Pancreas (tissue), 10 donors: ENCODE results near the gene DPM3. TPM values are rescaled to one million over a fixed set of nuclear protein-coding genes. Genes with fewer than 3 reads are reported as not detected.

Experiments
- ATAC-seq, 4 donors: fragments of 200-7000 bp; cut with Tn5 transposase; one replicate each; pipeline versions ENCODE4 v1.8.0 to v1.9.1; 2020; ENCODE audit warnings: mild to moderate bottlenecking in 4 of 4, moderate library complexity in 4 of 4
- DNase-seq, 6 donors: peaks; one replicate each; pipeline ENCODE4 v3.0.0-alpha.2; 2020
- FAIRE-seq: peaks from 2 replicates; lab custom pipeline; 2012; peaks lifted over from hg19 to GRCh38; lab: Jason Lieb, UNC
- H3K27ac ChIP-seq, 4 donors: fragments of 200-600 bp; sonication (generic); 1 replicate in 3 of 4; 2 replicates in 1 of 4; pipeline versions ENCODE4 v1.5.0 to v1.8.0; 2020
- H3K27me3 ChIP-seq, 4 donors: fragments of 200-600 bp; one replicate each; pipeline ENCODE4 v1.8.0; 2021
- H3K36me3 ChIP-seq, 3 donors: fragments of 200-600 bp; sonication (generic) in 1 of 3; one replicate each; pipeline versions ENCODE4 v1.5.0 to v1.8.0; 2020 to 2021
- H3K4me1 ChIP-seq, 3 donors: fragments of 200-600 bp; one replicate each; pipeline ENCODE4 v1.8.0; 2021
- H3K4me3 ChIP-seq, 4 donors: fragments of 200-600 bp; sonication (generic) in 2 of 4; one replicate each; pipeline versions ENCODE4 v1.5.0 to v1.8.0; 2020 to 2021
- H3K9me3 ChIP-seq, 4 donors: fragments of 200-600 bp; one replicate each; pipeline ENCODE4 v1.8.0; 2021
- WGBS, 2 donors: extraction: QIAGEN DNeasy Blood & Tissue Kit; methylation state at CpG; one replicate each; pipeline ENCODE4 v1.1.7; 2013; 5-methylcytosine and 5-hydroxymethylcytosine counted together
- intact Hi-C, 3 donors: fragments of 100-400 bp; cut with DNase I; formaldehyde crosslinking; loops; one replicate each; pipeline versions ENCODE4 v1.11.1 to v1.14.2; 2022
- polyA plus RNA-seq, 2 donors: library from polyadenylated mRNA; stranded (reverse); fragments of 200-250 nt; gene quantifications; one replicate each; pipeline ENCODE4 v1.2.3, GENCODE V29; 2013
- total RNA-seq, 6 donors: library from RNA; stranded (reverse); fragmentation: NEBNext Ultra II Directional in 4 of 6; extraction: Animal tissue kit (Norgen Biotek cat#: 25700) in 4 of 6; gene quantifications; one replicate each; pipeline versions ENCODE4 v1.2.1 to v1.2.4, GENCODE V29; 2021 to 2023
- TF ChIP-seq, protein P1 (sequence below), 4 donors: fragments of 200-600 bp; sonication (generic) in 3 of 4; IDR thresholded peaks; one replicate each; pipeline versions ENCODE4 v1.5.0 to v1.8.0; 2021; ENCODE audit warnings: antibody characterized with exemption in 4 of 4
- donor health status: healthy with polysubstance abuse.
- donor health status: DM: no; HTN: no; CAD: no; lungs with moderate emphysema.
- donor health status: DM: no; HTN: no; CAD: no.
- donor health status: control.
- donor health status: control.
- donor health status: Bipolar disorder and iron deficiency.
- donor health status: DM: yes; HTN: yes; CAD: no.
- donor health status: DM: no; HTN: no; CAD: no.
- donor health status: DM: no; HTN: no; CAD: no.
- donor health status: DM: yes; HTN: yes; CAD: no.

DPM3 gene
- total and polyA plus RNA-seq, 8 donors = 39.4 to 227 (median 43.5) TPM

DNA sequence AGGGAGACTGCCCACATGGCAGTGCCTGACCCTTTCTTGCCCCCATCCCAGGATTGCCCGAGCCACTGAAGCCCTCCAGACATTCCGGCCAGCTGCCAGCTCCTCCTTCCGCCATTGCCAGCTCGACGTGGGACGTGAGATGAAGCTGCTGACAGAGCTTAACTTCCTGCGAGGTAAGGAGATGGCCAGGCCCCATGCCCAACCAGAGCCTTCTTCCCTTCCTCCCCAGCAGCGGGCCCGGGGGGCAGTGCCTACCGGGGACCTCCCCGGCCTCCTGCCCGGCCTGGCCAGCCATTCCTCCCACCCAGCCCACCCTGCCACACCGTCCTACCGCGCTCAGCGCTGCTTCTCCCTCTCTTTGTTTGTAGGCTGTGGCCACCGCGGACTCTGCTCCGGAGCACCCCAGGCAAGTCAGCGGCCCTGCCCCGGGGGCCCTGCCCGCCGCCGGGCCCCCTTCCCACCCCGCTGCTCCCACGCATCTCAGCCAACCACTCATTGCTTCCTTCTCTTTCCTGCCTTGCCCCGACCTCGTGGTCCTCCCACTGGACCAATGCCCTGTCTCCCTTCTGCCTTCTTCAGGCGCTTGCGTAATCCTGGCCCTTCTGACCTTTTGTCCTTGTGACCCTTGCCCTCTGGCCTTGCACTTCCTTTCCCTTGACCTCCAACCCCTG, 38.2 kb upstream of the DPM3 start:
- no peak overlapping the region for H3K27ac ChIP-seq
- no peaks in the 10 kb centered on the region for H3K36me3 ChIP-seq
- DNase-seq (peak in 5 of 6 donors; percentile 9 to 65 (median 31)), FAIRE-seq (no peak), ATAC-seq (no peak)
- H3K4me1 ChIP-seq = peaks cover 0 to 12% (median 10%) of the 10 kb centered on the region in 3 donors
- no peak overlapping the region for H3K4me3 ChIP-seq
- intact Hi-C loops = no loop called here
- TF ChIP-seq, protein P1, sequence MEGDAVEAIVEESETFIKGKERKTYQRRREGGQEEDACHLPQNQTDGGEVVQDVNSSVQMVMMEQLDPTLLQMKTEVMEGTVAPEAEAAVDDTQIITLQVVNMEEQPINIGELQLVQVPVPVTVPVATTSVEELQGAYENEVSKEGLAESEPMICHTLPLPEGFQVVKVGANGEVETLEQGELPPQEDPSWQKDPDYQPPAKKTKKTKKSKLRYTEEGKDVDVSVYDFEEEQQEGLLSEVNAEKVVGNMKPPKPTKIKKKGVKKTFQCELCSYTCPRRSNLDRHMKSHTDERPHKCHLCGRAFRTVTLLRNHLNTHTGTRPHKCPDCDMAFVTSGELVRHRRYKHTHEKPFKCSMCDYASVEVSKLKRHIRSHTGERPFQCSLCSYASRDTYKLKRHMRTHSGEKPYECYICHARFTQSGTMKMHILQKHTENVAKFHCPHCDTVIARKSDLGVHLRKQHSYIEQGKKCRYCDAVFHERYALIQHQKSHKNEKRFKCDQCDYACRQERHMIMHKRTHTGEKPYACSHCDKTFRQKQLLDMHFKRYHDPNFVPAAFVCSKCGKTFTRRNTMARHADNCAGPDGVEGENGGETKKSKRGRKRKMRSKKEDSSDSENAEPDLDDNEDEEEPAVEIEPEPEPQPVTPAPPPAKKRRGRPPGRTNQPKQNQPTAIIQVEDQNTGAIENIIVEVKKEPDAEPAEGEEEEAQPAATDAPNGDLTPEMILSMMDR (IDR thresholded peaks at IDR 0.05) = no peak
- WGBS, 2 donors = 84 to 85% methylated on average over 20 to 30 of the region's 30 CpGs
- no peaks in the 10 kb centered on the region for H3K27me3 ChIP-seq
- no peaks in the 10 kb centered on the region for H3K9me3 ChIP-seq

DNA sequence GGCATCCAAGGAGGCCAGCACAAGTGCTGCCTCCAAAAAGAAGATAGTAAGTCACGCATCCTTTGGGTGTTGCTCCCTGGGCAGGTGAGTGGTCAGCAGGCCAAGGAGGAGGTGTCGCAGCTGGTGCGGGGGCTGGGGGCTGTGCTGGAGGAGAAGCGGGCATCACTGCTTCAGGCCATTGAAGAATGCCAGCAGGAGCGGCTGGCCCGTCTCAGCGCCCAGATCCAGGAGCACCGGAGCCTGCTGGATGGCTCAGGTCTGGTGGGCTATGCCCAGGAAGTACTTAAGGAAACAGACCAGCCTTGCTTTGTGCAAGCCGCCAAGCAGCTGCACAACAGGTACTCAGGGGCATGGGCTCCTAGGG, 37.6 kb upstream of the DPM3 start:
- peak in 5 of 6 donors; percentile 11 to 61 (median 35) for DNase-seq
- FAIRE-seq = no peak
- no peaks in the 10 kb centered on the region for H3K27me3 ChIP-seq
- 95 to 99% methylated on average over 9 of the region's 9 CpGs for WGBS, 2 donors
- no peaks in the 10 kb centered on the region for H3K9me3 ChIP-seq
- H3K4me1 ChIP-seq = peaks cover 0 to 12% (median 10%) of the 10 kb centered on the region in 3 donors
- intact Hi-C loops = no loop called here
- no peaks in the 10 kb centered on the region for H3K36me3 ChIP-seq
- no peak overlapping the region for H3K27ac ChIP-seq
- TF ChIP-seq, protein P1 (IDR thresholded peaks at IDR 0.05) = no peak
- no peak overlapping the region for H3K4me3 ChIP-seq
- ATAC-seq = no peak

DNA sequence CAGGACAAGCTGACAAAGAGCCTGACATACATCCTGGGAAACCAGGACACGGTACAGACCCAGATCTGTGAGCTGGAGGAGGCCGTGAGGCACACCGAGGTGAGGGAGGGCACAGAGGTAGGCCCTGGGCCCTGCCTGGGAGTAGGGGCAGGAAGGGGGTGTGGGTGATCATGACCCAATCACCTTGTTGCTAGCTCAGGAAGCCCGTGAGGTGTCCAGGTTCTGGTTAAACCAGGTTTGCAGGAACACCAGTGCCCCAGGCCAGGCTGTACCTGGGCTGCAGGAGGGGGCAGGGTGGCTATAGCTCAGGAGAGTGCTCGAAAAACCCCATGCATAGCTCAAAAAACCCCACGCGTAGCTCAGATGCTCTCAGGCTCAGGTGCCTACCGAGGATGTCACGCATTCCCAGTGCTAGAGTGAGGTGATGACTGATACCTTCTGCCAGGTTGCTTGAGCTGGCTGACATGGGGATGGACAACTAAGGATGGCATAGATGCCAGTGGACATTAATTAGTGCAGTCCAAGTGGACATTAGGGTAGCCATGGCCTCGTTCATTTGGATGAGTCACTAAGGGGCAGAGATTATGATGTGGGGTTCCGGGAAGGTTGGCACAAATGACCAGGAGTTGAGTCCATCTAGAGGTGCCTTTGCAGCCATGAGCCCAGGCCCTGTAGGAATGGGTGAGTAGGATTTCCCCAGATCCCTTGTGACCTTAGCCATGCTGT, 37.0 kb upstream of the DPM3 start:
- intact Hi-C loops = no loop called here

DNA sequence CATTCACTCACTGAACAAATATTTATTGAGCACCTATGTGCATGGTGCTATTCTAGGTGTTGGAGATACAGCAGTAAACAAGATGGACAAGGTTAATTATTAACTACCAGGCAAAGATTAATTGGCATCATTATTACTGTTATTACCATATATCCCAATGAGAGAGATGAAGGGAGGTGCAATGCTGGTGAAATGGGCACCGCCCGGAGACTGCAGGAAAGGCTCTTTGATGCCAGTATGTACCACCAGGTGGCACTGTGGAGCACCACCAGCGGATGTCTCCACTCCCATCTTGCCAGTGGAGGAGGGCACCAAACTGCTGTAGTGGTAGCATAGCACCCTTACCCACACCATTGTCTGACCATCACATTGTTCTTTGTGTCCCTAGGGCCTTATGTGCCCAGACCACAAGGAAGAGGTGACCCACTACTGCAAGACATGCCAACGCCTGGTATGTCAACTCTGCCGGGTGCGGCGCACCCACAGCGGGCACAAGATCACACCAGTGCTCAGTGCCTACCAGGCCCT, 36.3 kb upstream of the DPM3 start:
- no peaks in the 10 kb centered on the region for H3K27me3 ChIP-seq
- TF ChIP-seq, protein P1 (IDR thresholded peaks at IDR 0.05) = peak; percentile 89 to 96 (median 93)
- intact Hi-C loops = no loop called here
- FAIRE-seq (no peak), ATAC-seq (peak; percentile 58 to 77 (median 72)), DNase-seq (peak; percentile 79 to 93 (median 89))
- no peak overlapping the region for H3K27ac ChIP-seq
- WGBS, 2 donors = 60 to 61% methylated on average over 8 of the region's 8 CpGs
- H3K36me3 ChIP-seq = no peaks in the 10 kb centered on the region
- peaks cover 3 to 19% (median 10%) of the 10 kb centered on the region in 3 donors for H3K4me1 ChIP-seq
- H3K4me3 ChIP-seq = no peak overlapping the region
- no peaks in the 10 kb centered on the region for H3K9me3 ChIP-seq

More for the DNA sequence above, 37.0 kb upstream of the DPM3 start:
- Histone ChIP-seq H3K27ac (no peak overlapping the region), H3K4me1 (peaks cover 0 to 12% (median 10%) of the 10 kb centered on the region in 3 donors), H3K27me3 (no peaks in the 10 kb centered on the region), H3K4me3 (no peak overlapping the region), H3K9me3 (no peaks in the 10 kb centered on the region), H3K36me3 (no peaks in the 10 kb centered on the region)
- peak in 5 of 6 donors; percentile 17 to 47 (median 38) for DNase-seq
- TF ChIP-seq, protein P1 (IDR thresholded peaks at IDR 0.05) = no peak
- FAIRE-seq = no peak
- ATAC-seq = no peak
- 60 to 67% methylated on average over 11 of the region's 11 CpGs for WGBS, 2 donors
